Neural crest cell (in vitro differentiated cells): ENCODE data around the gene HS3ST5. TPM values are rescaled to one million over a fixed set of nuclear protein-coding genes. Genes with fewer than 3 reads are reported as not detected.

Experiments
- DNase-seq: peaks from one replicate; pipeline ENCODE4 v3.0.0; 2021; ENCODE audit warnings: low read depth, mixed read lengths, low spot score
- H3K27ac Mint-ChIP-seq: one replicate; pipeline ENCODE4 v1.8.0; 2021; ENCODE audit warnings: mild to moderate bottlenecking, mixed read lengths; ENCODE audit not compliant: unreplicated experiment
- H3K27me3 Mint-ChIP-seq: 2 replicates; pipeline ENCODE4 v1.8.0; 2021; ENCODE audit warnings: low read depth, mild to moderate bottlenecking, mixed read lengths
- H3K36me3 Mint-ChIP-seq: 2 replicates; pipeline ENCODE4 v1.8.0; 2021; ENCODE audit warnings: low read depth, mild to moderate bottlenecking, mixed read lengths
- H3K4me1 Mint-ChIP-seq: 2 replicates; pipeline ENCODE4 v1.8.0; 2021; ENCODE audit warnings: mixed read lengths
- H3K4me3 Mint-ChIP-seq: one replicate; pipeline ENCODE4 v1.8.0; 2021; ENCODE audit warnings: mild to moderate bottlenecking, mixed read lengths
- H3K9me3 Mint-ChIP-seq: 2 replicates; pipeline ENCODE4 v1.8.0; 2021; ENCODE audit warnings: mixed read lengths
- total RNA-seq: library from RNA; stranded (reverse); gene quantifications from 2 replicates; pipeline ENCODE4 v1.2.1, GENCODE V29; 2021
- TF ChIP-seq, protein P1 (sequence below): fragments of 200-600 bp; sonication (generic); conservative IDR thresholded peaks from 2 replicates; pipeline ENCODE4 v1.5.0; 2021; ENCODE audit warnings: antibody characterized with exemption, mild to moderate bottlenecking

Gene HS3ST5
- total RNA-seq, 1 donor from 2014 or later, result 0.26 TPM

DNA sequence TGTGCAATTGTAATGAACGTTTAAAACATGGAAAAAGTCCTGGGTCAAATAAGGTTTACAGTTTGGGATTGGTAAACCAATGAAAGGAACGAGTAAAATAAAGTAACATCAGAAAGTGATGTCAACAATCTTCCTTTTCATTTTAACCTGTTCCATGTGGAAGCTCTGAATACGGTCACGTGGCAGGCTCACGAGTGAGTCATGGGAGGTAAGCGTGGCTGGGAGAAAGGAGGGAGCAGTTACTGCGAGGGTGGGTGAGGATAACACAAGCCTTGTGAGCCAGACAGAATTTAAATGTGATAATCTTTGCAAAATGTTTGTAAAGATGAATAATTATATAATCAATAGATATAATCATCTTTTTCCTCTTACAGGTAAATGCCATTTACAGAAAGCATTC is 200.6 kb downstream of the HS3ST5 start:
- Mint-ChIP-seq H3K4me3 (no peak overlapping the region), H3K36me3 (no peaks in the 10 kb centered on the region), H3K27ac (no peak overlapping the region), H3K9me3 (peaks cover 6% of the 10 kb centered on the region), H3K4me1 (no peaks in the 10 kb centered on the region), H3K27me3 (peaks cover 5% of the 10 kb centered on the region)
- TF ChIP-seq, protein P1, sequence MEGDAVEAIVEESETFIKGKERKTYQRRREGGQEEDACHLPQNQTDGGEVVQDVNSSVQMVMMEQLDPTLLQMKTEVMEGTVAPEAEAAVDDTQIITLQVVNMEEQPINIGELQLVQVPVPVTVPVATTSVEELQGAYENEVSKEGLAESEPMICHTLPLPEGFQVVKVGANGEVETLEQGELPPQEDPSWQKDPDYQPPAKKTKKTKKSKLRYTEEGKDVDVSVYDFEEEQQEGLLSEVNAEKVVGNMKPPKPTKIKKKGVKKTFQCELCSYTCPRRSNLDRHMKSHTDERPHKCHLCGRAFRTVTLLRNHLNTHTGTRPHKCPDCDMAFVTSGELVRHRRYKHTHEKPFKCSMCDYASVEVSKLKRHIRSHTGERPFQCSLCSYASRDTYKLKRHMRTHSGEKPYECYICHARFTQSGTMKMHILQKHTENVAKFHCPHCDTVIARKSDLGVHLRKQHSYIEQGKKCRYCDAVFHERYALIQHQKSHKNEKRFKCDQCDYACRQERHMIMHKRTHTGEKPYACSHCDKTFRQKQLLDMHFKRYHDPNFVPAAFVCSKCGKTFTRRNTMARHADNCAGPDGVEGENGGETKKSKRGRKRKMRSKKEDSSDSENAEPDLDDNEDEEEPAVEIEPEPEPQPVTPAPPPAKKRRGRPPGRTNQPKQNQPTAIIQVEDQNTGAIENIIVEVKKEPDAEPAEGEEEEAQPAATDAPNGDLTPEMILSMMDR, result no peak
- DNase-seq, result no peak

DNA sequence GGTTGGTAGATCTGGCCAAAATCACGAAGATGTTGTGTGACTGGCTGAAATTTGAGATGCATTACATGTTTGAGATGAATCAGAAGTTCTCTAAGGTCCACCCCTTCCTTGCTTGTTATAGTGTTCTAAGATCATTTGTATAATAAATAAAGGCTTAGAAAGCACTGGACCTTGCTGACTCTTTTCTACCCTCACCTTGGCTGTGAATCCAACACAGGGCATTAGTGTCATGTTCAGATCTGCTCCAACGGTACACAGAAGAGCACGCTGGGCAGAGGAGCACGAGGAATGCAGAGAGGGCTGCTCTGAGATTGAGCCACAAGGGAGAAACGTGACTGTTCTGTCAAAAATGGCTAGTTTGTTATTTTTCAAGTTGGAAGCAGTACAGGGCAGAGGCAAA is 202.4 kb downstream of the HS3ST5 start:
- H3K4me3 Mint-ChIP-seq, result no peak overlapping the region
- H3K27ac Mint-ChIP-seq, result no peak overlapping the region
- peaks cover 5% of the 10 kb centered on the region for H3K27me3 Mint-ChIP-seq
- TF ChIP-seq, protein P1, result no peak
- no peaks in the 10 kb centered on the region for H3K9me3 Mint-ChIP-seq
- H3K4me1 Mint-ChIP-seq, result no peaks in the 10 kb centered on the region
- H3K36me3 Mint-ChIP-seq, result no peaks in the 10 kb centered on the region
- DNase-seq, result no peak

DNA sequence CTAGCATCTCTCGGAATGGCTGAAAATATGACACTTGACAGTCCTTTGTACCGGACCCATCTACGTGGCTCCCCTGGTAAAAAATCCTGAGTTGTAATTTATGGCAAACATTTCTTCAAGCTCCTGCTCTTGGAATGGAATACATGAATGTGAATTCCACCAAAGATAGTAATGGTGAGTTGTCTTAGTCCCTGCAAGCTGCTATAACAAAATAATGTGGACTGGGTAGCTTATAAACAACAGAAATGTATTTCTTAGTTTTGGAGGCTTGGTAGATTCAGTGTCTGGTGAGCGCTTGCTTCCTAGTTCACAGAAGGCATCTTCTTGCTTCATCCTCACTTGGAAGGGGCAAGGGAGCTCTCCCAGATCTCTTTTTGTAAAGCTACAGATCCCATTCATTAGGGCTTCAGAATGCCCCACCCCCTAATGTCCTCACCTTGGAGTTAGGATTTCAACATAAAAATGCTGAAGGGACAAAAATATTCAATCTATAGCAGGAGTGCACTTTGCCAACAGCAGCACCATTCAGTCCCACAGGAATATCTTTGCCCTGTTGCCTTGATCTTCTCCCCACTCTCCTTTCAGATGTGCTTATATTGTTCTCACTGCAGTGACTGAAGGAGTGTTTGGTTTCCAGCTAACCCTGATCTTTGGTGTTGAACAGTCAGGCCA is 204.1 kb downstream of the HS3ST5 start:
- Mint-ChIP-seq H3K9me3 (no peaks in the 10 kb centered on the region), H3K4me3 (no peak overlapping the region), H3K36me3 (no peaks in the 10 kb centered on the region), H3K27ac (no peak overlapping the region), H3K4me1 (no peaks in the 10 kb centered on the region), H3K27me3 (no peaks in the 10 kb centered on the region)
- TF ChIP-seq, protein P1, result no peak
- DNase-seq, result no peak

DNA sequence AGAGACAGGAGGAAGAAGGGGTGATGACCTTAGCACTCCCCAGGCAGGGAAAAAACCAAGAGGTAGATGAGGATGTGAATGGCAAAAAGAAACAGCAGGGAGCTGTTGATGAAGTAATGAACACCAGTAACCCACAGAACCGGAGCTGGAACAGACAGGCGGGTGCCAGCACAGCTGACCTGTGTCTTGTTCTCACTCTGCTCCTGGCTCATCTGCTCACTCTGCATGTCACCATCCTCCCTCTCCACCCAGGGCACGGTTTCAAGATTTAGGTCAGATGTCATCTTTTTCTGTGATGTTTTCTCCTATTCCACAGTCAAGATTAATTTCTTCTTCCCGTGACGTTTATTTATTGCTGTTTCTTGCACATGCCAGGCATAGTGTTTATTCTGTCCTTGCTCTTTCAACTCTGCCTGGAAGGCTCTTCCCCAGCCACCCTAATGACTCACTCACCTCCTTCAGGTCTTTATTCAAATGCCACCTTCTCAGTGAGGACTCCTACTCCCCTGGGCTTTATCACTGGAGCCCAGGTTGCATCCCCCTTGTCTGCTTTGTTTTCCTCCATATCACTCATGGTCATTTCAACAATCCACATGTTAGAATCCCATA is 207.4 kb downstream of the HS3ST5 start:
- H3K9me3 Mint-ChIP-seq, result no peaks in the 10 kb centered on the region

DNA sequence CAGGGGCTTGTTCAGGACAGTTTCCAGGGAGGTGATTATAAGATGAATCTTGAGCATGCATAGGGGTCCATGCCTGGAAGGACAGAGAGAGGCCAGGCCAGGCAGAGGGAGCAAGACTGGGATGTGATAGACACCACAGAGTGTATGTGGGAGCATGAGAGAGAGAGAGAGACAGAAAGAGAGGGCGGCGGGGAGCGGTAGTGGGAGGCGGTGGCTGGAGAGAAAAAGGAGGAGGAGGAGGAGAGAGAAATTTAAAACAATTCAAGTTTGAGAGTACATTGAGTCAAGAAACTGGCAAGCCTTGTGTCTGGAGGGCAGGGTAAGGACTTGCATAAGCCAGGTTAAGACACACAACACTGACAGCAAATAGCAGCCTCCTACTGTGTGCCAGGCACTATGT is 209.0 kb downstream of the HS3ST5 start:
- TF ChIP-seq, protein P1, result no peak
- no peaks in the 10 kb centered on the region for H3K4me1 Mint-ChIP-seq
- H3K27ac Mint-ChIP-seq, result no peak overlapping the region
- H3K36me3 Mint-ChIP-seq, result peaks cover 3% of the 10 kb centered on the region
- H3K27me3 Mint-ChIP-seq, result no peaks in the 10 kb centered on the region
- no peak overlapping the region for H3K4me3 Mint-ChIP-seq
- no peaks in the 10 kb centered on the region for H3K9me3 Mint-ChIP-seq
- no peak for DNase-seq

More for the DNA sequence above, 207.4 kb downstream of the HS3ST5 start:
- peaks cover 3% of the 10 kb centered on the region for H3K36me3 Mint-ChIP-seq
- H3K27ac Mint-ChIP-seq, result no peak overlapping the region
- DNase-seq, result no peak
- TF ChIP-seq, protein P1, result no peak
- H3K27me3 Mint-ChIP-seq, result no peaks in the 10 kb centered on the region
- no peak overlapping the region for H3K4me3 Mint-ChIP-seq
- H3K4me1 Mint-ChIP-seq, result no peaks in the 10 kb centered on the region
